Measurements from ENCODE around the gene MYO1B.

DNA sequence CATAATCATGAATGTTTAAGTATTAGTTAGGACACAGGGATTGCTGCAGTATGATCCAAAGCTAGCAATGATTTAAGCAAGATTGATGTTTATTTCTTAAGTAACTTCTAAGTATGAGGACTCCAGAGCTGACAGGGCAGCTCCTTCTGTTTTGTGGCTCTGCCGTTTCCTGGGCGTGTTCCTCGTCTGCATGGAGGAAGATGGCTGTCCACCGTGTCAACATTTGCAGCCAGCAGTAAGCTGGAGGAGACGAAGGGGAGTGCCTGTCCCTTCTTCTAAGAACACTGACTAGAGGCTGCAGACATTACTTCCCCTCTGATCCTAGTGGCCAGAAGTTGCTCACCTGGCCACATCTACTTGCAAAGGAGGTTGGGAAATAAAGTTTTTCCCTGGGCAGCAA lies 144.1 kb downstream of the MYO1B start:
- TF ChIP-seq CTCF (IDR thresholded peaks at IDR 0.05; ENCODE audit: low read depth, low read length) (no peak), EZH2phosphoT487 (IDR thresholded peaks at IDR 0.05; ENCODE audit: low read depth) (no peak)

Measured in OCI-LY3 (cell line).